SK-N-MC (cell line): ENCODE data around the gene PARP8.
A peak's percentile ranks its signal among the peaks of the same experiment; 100 is the strongest.
"Not testable (repeated sequence)": the region's sequence is repeated elsewhere in the genome, so short reads cannot be mapped to it uniquely, and the experiment has no call there.

Experiments used
- DNase-seq: peaks from one replicate; pipeline ENCODE4 v3.0.0-alpha.2; 2011; ENCODE audit warnings: low read depth, low spot score
- H3K27ac ChIP-seq: fragments of 200-600 bp; sonication (generic); 2 replicates; pipeline ENCODE4 v1.5.1; 2016; ENCODE audit warnings: mixed run types
- H3K36me3 ChIP-seq: fragments of 200-600 bp; sonication (generic); 2 replicates; pipeline ENCODE4 v1.6.1; 2017; ENCODE audit warnings: antibody characterized with exemption, low read length, mixed read lengths; ENCODE audit not compliant: insufficient read depth
- H3K4me3 ChIP-seq: fragments of 200-600 bp; sonication (generic); 2 replicates; pipeline ENCODE4 v1.5.1; 2016
- H3K9ac ChIP-seq: fragments of 200-600 bp; sonication (generic); 2 replicates; pipeline ENCODE4 v1.8.0; 2017; ENCODE audit warnings: mixed run types, mixed read lengths; ENCODE audit not compliant: insufficient read length
- H3K9me3 ChIP-seq: fragments of 200-600 bp; sonication (generic); 2 replicates; pipeline ENCODE4 v1.6.1; 2017; ENCODE audit warnings: low read depth, mild to moderate bottlenecking, antibody characterized with exemption, low read length, moderate library complexity, mixed read lengths
- EZH2 ChIP-seq: fragments of 200-600 bp; sonication (generic); IDR thresholded peaks from one replicate; pipeline ENCODE4 v1.6.1; 2017; ENCODE audit warnings: antibody characterized with exemption
- FOXP2 ChIP-seq: optimal IDR thresholded peaks from 2 replicates; pipeline ENCODE3; 2011; ENCODE audit warnings: mild to moderate bottlenecking, moderate library complexity; ENCODE audit not compliant: insufficient read depth; ENCODE audit errors: extremely low read length, control extremely low read depth
- POLR2AphosphoS5 ChIP-seq: IDR thresholded peaks from 2 replicates; pipeline ENCODE4 v1.6.1; 2012; ENCODE audit warnings: mild to moderate bottlenecking, low read depth, low read length, borderline replicate concordance

Gene PARP8

DNA sequence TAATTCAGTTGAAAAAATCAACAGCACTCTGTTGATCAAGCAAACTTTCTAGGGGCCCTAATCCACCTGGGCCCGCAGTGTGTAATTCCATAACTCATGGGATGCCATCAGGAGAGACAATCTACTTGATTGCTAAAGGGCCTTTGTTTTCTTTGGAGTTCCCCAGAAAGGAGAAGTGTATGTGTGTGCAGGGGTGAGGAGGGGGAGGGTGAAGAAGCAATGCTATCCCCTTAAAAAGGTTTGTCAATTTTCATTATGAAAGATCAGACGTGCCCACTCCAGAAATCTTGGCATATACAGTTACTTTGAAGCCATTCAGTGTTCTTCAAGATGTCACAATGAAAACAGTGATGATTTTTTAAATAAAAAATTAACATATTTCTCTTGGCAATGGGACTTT, 6.2 kb downstream of the PARP8 start:
- no peak for DNase-seq
- Histone ChIP-seq H3K9ac (no peak overlapping the region), H3K27ac (no peak overlapping the region), H3K4me3 (no peak overlapping the region), H3K36me3 (no peaks in the 10 kb centered on the region), H3K9me3 (no peaks in the 10 kb centered on the region)
- no peak for TF ChIP-seq EZH2
- TF ChIP-seq POLR2AphosphoS5, result no peak
- no peak for TF ChIP-seq FOXP2

DNA sequence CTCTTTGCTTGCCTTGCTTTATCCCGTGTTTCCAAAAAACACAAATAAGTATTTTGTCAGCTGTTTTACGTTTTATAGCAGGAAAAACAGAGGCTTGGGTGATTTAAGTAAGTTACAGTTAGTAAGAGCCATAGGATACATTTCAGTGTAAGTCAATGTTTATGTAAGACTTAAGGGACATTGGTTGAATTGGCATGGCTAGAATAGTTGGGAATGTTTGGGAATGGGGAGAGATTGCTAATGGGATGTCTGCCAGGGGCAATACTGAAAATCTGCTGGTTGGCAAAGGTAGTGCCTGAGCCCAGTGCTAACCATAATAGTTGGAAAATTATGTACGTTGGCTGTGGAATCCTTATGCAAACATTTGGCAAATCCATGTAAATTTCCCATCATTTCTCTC, 7.0 kb downstream of the PARP8 start:
- not testable (repeated sequence) for H3K9me3 ChIP-seq, H3K27ac ChIP-seq, DNase-seq, H3K4me3 ChIP-seq, H3K36me3 ChIP-seq, H3K9ac ChIP-seq

DNA sequence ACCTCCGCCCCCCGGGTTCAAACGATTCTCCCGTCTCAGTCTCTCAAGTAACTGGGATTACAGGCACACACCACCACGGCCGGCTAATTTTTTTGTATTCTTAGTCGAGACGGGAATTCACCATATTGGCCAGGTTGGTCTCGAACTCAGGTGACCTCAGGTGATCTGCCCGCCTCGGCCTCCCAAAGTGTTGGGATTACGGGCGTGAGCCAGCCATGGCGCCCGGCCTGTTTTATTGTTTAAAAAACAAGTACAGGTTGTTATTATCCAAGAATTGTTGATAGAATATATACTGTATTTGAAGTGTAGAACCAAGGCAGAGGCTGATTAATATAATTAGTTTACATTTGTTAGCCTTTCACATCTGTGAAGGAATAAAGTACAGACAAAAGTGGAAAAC, 8.9 kb downstream of the PARP8 start:
- TF ChIP-seq FOXP2 (no peak), POLR2AphosphoS5 (no peak), EZH2 (no peak)

DNA sequence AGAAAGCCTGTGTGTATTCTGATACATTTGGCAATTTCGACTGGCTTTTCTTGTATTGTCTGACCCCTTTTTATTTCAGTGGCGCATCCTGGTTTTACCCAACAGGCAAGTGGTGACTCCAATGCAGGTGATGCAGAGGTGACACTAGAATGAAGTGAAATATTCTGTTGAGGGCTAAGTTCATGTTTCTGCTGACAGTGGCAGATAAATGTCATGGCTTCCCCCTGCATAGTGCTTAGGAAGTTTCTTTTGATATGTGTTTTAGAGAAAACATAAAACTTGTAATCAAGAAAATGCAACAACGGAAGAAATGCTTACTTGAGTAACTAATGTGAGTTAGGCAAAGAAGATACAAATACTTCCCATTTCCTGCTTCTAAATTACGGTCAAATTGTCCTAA, 13.1 kb downstream of the PARP8 start:
- Histone ChIP-seq H3K4me3 (peak overlapping the region; percentile 48), H3K27ac (peak overlapping the region; percentile 19; the same call in 1 of the 2 replicates)
- H3K9ac ChIP-seq, DNase-seq, H3K36me3 ChIP-seq, H3K9me3 ChIP-seq: not testable (repeated sequence)

More for the DNA sequence above, 8.9 kb downstream of the PARP8 start:
- no peaks in the 10 kb centered on the region for H3K36me3 ChIP-seq
- H3K9ac ChIP-seq, result no peak overlapping the region
- no peak overlapping the region for H3K4me3 ChIP-seq
- no peak overlapping the region for H3K27ac ChIP-seq
- H3K9me3 ChIP-seq, result no peaks in the 10 kb centered on the region
- no peak for DNase-seq

DNA sequence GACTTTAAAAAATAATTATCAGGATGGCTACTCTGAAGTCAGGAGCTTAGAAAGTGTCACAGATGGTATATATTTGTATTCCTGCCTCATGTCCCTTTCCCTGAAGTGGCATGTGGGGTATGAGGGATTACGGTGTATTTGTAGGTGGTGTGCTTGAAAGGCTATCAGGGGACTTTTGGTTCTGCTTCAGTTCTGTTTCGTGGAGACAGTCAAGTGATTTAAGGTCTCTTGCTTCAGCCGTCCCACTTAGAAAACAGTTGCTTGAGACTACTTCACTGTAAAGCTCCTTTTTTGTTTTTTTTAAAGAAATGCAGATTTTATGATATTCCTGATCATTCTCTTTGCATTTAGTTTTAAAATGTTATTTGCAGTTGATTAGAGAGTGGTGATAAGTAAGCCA, 18.3 kb downstream of the PARP8 start:
- H3K9ac ChIP-seq, result no peak overlapping the region
- DNase-seq, result no peak
- no peaks in the 10 kb centered on the region for H3K9me3 ChIP-seq
- H3K4me3 ChIP-seq, result no peak overlapping the region
- TF ChIP-seq EZH2, result no peak
- no peak for TF ChIP-seq FOXP2
- TF ChIP-seq POLR2AphosphoS5, result no peak
- H3K27ac ChIP-seq, result no peak overlapping the region
- H3K36me3 ChIP-seq, result no peaks in the 10 kb centered on the region

DNA sequence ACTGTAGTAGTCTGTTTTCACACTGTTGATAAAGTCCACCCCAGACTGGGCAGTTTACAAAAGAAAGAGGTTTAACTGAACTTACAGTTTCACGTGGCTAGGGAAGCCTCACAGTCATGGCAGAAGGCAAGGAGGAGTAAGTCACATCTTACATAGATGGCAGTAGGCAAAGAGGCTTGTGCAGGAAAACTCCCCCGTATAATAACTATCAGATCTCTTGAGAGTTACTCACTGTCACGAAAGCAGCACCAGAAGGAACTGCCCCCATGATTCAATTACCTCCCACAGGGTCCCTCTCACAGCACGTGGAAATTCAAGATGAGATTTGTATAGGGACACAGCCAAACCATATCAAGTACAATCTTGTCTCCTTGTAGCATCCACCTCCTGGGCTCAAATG, 21.1 kb downstream of the PARP8 start:
- TF ChIP-seq EZH2, result no peak
- TF ChIP-seq FOXP2, result no peak
- TF ChIP-seq POLR2AphosphoS5, result no peak
- H3K4me3 ChIP-seq, result no peak overlapping the region
- H3K27ac ChIP-seq, result no peak overlapping the region
- DNase-seq, result no peak
- no peak overlapping the region for H3K9ac ChIP-seq
- no peaks in the 10 kb centered on the region for H3K9me3 ChIP-seq
- H3K36me3 ChIP-seq, result no peaks in the 10 kb centered on the region

DNA sequence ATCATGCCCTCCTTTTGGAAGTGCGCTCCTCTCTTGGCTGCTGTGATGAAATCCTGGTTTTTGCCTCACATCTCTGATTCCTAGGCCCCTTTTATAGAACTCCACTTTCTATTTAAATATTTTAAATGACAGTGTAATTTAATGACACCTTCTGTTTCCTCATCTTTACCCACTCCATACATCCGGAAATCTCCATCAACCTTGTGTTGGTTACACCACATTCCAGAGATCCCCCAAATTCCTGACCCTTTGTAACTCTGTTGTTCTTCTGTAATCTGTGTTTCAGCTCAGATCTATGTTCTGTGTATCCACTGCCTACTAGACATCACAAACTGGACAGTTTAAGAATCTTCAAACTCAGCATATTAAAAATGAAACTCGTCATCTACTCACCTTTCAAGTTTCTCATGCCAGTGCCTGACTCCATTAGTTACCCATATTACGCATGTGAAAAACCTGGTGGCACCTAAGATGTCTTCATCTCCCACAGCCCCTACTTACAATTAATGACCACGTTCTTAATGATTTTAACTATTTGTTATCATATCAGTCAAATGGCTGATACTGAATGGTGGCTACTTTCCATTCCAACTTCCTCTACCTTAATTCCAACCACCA, 25.1 kb downstream of the PARP8 start:
- no peak for DNase-seq
- TF ChIP-seq POLR2AphosphoS5 (no peak), EZH2 (no peak)
- Histone ChIP-seq H3K9ac (no peak overlapping the region), H3K27ac (no peak overlapping the region), H3K36me3 (no peaks in the 10 kb centered on the region), H3K4me3 (no peak overlapping the region), H3K9me3 (no peaks in the 10 kb centered on the region)

DNA sequence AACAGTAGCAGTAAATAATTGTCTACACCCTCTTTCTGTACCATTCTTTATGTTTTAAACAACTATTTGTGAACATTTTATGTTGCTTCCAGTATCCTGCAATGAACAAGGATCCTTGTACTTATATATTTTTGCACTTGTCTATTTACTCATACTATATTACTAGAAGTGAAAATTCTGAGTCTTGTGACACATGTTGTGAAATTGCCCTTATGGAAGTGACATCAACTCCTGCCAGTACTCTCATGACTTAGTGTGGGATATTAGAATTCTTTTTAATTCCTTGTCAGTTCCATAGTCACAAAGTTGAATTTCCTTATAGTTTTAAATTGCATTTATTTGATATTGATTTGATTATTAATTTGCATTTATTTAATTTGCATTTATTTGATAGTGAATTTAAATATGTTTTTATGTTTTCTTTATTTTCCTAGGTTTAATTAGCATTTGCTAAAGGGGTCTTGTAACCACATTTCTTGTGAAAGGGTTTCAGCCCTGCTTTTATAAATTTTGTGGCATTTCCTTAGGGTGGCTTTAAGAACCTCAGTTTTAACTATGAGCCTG, 27.7 kb downstream of the PARP8 start:
- no peak overlapping the region for H3K27ac ChIP-seq
- H3K9ac ChIP-seq, result no peak overlapping the region
- H3K36me3 ChIP-seq, result no peaks in the 10 kb centered on the region
- TF ChIP-seq POLR2AphosphoS5 (no peak), EZH2 (no peak)
- no peaks in the 10 kb centered on the region for H3K9me3 ChIP-seq
- H3K4me3 ChIP-seq, result no peak overlapping the region
- no peak for DNase-seq

DNA sequence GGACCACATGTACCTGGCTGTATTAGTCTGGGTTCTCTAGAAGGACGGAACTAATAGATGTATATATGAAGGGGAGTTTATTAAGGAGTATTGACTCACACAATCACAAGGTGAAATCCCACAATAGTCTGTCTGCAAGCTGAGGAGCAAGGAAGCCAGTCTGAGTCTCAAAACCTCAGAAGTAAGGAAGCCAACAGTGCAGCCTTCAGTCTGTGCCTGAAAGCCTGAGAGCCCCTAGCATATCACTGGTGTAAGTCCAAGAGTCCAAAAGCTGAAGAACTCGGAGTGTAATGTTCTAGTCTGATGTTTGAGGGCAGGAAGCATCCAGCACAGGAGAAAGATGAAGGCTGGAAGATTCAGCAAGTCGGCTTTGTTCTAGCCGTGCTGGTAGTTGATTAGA, 28.2 kb downstream of the PARP8 start:
- DNase-seq, H3K4me3 ChIP-seq, H3K9ac ChIP-seq, H3K36me3 ChIP-seq, H3K27ac ChIP-seq, H3K9me3 ChIP-seq: not testable (repeated sequence)

DNA sequence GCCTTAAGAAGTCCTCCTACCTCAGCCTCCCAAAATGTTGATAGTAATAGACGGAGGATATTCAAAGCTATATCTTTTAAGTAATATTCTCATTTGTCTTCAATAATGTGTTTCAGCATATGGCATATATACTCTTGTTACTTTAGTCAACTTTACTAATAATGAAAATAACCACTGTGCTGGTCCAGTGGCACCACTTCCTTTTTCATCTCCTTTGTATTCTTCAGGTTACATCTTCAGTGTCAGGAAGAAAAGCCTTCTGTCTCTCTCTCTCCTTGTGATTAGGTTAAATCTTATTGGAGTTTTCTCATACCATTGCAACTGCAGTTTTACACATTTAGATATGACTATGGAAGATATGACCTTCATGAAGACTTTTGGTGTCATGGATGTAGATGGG, 31.3 kb downstream of the PARP8 start:
- Histone ChIP-seq H3K9me3 (no peaks in the 10 kb centered on the region), H3K36me3 (no peaks in the 10 kb centered on the region), H3K27ac (no peak overlapping the region), H3K9ac (no peak overlapping the region), H3K4me3 (no peak overlapping the region)
- TF ChIP-seq EZH2, result no peak
- TF ChIP-seq POLR2AphosphoS5, result no peak
- no peak for TF ChIP-seq FOXP2
- DNase-seq, result no peak
